ENCODE results near the gene SMPD3.

The SMPD3 gene

DNA sequence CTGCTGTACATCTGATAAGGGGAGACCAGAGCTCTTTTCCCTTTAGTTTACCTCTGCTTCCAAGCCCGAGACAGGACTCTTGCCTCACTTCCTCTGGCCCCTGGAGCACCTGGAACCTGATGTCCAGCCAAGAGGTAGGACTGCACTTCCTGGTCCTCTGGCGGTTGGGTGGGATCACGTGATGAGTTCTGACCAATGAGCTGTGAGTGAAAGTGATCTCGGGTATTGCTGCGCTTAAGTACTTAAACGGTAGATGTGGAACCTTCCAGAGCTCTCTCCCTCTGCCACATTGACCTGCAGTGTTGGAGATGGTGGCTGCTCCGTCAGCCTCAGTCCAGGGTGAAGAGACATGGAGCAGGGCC is 67.0 kb downstream of the SMPD3 start:
- DNase-seq (ENCODE audit: low read depth) = no peak

DNA sequence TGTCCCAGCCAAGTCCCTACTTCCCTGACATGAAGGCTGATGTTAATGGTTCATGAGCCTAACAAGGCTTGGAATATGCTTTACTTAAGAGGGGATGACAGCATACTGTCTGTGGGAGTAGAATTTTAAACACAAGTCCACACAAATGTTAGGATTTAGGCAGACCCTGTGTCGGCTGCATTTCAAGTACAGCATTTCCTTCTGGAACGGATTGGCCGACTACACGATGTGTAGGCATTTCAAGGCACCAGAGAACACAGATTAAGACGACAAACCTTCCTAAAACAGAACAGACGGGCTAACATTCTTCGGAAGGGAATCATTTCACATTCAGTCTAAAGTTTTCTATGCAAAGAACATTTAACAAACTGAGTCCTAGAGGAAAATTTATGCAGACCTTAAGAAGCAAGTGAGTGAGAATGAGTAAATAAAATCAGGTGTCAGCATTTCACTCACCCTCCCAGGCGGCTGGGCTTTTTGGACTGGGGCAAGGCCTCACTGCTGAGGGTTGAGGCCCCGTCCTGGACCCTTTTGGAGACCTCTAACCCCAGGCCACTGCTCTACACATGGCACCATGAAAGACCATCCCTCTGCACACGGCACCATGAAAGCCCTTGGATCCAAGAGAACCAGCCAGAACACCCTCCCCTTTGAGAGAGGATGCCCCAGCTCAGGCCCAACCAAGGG is 67.5 kb downstream of the SMPD3 start:
- DNase-seq (ENCODE audit: low read depth) = no peak

DNA sequence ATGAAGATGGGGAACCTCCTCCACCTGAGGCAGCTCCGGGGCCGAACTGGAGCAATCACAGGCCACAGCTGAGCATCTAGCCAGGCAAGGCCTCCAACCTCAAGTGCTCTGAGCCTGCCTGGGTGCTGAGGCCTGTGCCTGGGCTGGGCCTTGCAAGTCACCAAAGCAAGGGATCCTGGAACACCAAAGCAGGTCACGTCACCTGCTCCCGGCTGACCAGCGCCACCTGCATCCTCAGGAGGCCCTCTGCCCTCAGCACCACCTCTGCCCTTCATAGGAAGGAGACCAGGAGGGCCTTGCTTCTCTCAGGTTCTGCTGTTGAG is 68.0 kb downstream of the SMPD3 start:
- no peak for DNase-seq (ENCODE audit: low read depth)

DNA sequence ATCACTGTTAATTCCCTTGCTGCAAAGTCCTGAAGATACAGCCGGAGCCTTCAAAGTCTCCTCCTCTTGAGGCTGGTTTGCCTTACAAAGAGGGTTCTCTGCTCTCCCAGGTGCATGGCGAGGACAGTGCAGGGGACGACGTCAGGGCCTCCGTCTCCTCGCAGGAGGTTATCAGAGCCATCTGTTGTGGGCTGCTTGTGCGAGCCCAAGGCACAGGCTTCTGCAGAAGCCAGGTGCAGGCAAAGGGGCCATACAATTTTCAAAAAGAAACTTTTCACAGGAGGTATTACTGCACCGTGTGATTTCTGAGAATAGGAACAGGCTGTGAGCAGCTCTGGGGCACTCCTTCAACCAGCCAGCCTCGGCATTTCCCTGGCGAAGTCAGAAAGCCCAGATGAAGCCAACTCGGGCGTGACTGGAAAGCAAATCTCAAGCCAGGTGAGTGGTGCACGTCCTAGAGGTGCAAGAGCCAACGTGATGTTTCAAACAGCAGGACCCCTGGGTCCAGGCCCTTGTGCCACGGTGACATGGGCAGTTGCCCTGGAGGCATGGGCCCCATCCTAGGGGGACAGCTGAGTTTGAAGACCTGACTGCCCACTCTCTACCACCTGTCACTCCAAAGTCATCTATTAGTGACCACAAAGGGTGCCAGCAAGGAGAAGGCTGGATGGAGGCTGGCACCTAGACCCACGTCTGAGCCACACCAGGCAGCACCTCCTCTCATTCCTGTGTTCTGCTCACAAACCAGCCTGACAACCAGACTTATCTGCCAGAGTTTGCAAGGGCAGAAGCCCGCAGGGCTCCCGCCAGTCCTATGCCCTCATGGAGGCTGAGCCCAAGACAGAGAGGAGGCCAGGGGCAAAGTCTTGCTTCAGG is 68.6 kb downstream of the SMPD3 start:
- no peak for DNase-seq (ENCODE audit: low read depth)

DNA sequence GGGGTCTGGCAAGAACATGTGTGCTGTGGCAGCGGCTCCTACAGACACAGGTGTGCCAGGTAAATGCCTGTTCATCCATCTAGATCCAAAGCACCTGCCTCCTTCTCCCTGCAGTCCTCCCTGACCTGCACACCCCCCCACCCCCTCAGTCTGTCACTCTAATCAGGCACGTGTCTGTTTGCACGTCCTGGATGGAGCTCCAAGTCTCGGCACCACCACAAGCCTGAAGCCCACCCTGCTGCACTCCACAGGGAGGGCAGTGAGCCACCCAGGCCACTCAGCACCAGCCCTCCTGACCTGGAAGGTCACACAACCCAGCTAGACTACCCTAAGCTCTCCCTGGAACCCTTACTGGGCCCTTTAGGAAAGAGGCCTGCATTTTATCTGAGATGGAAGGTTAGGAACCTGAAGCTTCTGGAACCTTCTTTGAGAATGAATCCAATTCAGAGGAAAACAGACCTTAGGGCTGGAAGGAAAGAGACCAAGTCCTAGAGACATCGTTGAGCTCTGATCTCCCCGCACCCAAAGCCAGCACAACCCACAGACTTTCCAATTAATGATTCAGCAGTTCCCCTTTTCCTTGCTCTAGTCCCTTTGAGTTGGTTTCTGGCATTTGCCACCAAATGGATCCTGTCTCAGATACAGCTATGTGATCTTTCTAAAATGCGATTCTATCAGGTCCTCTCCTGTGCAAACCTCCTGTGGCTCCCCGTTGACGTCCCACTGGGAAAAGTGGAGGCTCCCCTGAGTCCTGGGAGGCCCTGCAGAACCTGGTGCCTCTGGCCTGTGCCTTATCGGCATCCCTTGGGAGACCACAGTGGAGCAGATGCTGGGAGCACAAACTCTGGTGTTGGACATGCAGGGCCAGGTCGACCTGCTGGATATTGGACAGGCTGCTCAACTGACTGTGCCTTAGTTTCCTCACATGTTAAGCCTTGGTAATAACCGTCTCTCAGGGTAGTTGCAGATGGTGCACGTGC is 69.6 kb downstream of the SMPD3 start:
- DNase-seq (ENCODE audit: low read depth) = no peak

DNA sequence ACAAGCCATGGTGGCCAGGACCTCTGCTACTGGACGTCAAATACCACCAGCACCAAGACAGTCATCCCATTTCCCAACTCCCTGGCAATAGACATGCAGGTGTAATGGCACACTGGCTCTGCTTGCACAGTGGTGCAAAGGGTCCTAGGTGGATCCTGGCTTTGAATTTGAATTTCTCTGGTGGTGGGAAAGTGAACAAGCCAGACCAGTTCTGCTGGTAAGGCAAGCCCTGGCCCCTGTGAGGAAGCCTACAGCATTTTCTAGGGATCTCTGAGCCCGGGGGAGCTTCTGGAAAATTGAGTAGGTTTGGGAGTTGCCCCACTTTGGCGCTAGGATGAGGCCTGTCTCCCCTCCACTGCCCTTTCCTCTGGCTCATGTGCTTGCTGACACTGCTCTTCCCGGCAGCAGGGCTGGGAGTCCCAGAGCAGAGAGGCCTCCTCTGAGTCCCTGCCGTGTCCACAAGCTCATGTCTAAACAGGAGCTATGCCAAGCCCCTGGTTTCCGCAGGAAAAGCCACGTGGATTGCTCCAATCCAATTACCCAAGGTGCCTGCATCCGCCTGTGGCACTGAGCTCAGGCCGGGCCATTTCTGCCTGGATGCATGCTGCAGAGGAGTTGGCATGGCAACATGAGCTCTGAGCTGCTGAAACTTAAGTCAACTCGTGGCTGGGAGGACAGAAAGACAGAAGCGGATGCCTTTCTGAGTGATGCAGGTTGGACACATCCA is 70.5 kb downstream of the SMPD3 start:
- no peak for DNase-seq (ENCODE audit: low read depth)

DNA sequence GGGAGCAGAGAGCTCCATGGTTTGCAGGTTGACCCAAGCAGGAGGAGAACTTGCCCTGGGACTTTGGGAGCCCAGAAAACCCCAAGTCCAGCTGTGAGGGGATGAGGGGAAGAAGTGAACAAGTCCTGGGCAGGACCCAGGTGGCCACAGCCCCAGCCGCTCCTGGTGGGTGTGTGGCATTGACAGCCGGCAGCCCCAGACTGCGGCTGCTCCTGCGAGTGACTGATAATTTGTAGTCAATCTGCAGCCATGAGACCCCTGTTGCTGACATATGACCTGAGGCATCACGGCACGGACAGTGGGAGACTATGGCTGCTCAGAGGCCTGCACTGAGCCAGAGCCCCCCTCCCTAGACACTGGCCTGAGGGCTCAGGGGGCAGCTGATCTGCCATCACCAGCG is 71.1 kb downstream of the SMPD3 start:
- no peak for DNase-seq (ENCODE audit: low read depth)

DNA sequence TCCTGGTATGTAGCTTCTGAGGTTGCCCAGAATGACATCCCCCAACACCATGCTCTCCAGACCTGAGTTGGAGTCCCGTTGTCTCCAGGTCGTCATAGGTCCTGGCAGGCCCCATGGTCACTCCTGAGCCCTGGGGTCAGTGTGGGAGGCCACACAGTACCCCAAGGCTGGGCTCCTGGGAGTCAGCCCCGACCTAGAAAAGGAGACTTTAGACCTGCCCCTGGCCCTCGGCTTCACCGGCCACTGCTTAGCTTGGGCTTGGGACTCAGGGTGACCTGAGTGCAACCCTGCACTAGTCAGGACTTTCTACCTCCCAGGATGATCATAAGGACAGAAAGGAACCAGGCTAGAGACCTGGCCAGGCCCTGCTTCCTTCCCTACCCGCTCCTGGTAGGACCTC is 71.7 kb downstream of the SMPD3 start:
- DNase-seq (ENCODE audit: low read depth) = no peak

DNA sequence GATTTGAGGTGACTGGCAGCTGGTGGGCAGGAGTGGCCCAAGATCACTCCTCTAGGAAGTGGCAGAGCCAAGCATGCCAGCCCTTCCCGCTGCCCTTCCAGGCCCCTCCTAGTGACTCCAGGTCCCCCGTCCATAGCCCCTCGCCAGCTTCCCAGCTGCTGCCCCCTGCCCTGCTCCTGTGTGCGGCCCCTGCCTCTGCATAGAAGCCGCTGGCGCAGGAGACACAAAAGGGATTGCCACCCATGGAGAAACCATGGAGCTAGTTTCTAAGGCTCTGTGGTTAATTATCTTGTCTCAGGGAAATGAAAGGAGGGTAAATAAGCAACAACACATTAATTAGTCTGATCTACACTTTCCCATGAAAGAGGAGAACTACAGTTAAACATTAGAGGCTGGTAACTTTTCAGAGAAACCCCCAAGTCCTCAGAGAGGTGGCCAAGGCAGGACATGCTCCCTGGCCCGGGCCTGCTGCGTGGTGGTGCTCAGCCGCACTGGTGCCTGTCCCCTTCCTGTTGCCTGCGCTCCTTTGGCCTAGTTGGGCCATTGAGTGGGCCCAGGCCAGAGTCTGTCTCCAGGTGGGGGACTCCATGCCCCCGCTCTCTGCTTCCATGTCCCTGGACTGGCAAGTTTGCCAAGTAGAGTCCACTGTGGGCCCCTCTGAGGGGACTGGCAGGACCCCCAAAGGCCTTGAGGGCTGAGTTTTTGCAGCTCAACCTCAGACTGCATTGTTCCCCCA is 72.3 kb downstream of the SMPD3 start:
- no peak for DNase-seq (ENCODE audit: low read depth)

DNA sequence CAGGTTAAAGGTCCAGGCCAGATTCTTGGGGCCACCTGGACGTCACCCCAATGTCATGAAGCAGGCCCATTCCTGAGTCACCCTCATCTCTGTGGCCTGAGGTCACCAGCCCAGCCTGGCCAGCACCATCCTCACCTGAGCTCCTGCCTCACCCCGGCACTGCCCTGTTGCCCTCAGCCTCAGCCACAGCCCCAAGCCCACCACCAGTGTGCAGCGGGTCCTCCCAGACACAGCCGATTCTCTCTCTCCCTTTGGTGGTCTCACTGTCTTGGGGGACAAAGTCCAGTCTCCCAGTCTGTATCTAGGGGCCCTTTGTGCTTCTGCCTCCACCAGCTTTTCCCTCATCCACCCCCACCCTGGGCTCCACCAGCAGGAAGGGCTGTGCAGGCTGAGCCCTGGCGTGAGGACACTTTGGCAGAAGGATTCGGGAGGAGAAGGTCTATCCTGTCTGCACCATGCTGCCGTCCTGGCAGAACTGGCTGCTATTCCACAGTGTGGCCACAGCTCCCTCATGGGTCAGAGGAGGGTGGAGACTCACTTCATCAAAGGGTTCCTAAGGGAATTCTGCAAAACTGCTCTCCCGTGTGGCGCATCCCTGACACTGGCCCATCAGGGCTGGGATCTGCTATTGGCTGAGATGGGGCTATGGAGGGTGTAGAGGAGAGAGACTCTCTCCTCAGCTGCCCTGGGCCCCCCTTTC is 73.2 kb downstream of the SMPD3 start:
- no peak for DNase-seq (ENCODE audit: low read depth)

DNA sequence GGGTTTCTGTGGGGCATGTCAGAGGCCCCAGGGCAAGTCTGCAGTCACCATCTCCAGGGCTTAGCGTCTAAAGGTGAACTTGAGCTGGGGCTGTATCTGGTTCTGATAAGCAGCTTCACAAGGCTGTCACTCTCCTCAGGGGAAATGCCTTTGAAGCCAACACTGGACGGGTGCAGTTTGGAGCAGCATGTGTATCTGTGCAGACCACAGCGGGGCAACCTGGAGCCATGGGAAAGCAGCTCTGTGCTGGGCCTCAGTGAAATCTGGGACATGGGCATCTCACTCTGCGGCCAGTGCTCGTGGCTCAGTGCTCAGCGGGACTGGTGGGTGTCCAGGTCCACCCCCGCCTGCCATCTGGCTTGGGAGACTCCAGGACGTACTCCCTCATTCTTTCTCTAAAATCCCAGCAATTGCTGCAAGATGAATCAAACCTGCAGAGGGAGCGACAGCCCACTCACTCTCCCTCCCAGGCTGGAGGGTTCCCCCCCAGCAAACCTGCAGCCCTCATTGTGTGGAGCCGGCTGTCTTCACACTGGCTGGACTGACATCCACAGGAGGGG is 74.0 kb downstream of the SMPD3 start:
- no peak for DNase-seq (ENCODE audit: low read depth)

DNA sequence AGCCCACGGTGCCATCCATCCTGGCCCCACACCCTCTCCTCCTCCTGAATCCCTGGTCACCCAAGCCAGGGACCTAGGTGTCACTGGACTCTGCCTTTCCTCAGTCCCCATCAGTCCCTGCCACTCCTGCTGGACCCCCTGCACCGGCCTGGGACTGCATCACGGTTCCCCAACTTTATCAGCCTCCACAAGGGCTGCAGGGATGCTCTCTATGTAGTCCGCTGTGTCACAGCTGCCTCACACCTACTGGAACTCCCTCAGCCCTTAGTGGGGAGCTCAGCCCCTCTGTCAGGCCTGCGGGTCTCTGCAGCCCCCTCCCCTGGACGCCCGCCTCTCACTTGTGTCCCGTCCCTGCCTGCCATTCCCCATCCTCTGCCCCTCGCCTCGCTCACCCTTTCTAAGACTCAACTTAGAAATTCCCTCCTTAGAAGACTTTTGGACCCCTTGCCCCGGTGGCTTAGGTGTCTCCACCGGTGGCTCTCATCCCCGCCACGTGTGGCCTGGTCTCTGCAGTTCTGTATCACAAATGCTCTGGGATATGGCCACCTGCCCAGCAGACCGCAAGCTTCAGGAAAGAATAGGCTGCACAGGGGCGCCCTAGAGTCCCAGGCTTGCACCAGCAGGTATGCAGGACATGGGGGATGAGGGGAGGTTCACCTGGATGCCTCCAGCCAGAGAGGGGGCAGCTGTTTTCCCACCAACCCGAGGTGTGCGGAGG is 74.6 kb downstream of the SMPD3 start:
- no peak for DNase-seq (ENCODE audit: low read depth)

DNA sequence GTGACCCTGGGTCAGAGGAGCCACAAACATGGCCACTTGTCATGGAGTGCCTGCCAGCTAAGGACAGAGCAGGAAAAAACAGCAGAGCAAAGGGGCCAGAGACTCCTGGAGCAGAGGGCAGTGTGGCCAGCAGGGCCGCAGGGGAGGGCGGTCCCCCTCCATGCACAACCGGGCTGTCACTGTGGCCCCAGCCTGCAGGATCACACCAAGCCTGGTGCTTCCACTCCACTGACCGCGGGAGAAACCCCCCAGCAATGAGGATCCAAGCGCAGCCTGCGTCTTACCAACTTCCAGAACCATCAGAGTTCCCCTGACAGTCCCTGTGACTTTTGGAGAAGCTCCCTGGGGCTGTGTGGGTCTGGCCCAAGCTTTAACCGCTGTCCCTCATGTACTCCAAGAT is 75.5 kb downstream of the SMPD3 start:
- DNase-seq (ENCODE audit: low read depth) = no peak

DNA sequence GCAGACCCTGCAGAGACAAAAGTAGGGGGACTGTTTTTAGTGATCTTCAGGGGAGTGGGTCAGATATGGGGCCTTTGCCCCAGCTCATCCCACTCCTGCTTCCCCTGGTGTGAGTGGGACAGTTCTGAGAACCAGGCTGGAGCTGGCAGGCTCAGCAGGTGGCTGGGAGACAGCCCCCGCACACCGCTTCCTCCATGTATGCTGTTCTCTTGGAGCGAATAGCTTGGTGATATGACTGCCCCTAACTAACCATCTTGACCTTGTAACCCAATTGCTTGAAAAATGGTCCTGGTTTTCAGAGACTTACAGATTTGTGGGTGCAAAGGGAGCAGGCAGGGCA is 76.0 kb downstream of the SMPD3 start:
- no peak for DNase-seq (ENCODE audit: low read depth)

DNA sequence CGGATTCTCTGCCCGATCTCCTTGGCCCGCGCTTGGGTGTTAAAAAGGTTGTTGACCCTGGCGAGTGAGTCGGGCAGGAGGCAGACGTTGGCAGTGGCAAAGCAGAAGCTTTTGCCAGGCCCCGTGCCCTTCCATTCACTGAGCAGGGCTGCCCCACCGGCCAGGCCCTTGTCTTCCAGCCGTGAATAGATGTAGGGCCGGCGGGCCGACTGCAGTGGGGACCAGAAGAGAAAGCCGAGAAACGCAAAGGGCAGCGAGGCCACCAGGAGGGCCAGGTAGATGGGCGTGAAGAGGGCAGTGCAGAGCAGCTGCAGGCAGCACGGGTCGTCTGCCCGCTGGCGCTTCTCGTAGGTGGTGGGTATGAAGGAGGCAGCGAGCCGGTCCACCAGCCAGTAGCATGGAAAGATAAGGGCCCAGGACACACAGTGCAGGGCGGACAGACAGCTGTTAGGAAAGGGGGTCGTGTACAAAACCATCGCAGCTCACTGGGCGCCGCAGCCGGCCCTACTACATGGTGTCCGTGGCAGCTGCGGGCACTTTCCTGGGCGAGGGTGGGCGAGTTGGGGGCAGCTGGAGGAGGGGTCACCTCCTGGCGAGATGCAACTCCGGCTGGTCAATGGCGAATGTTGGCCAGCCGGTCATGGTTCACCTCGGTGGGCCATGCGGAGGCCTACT is 76.5 kb downstream of the SMPD3 start:
- no peak for DNase-seq (ENCODE audit: low read depth)

DNA sequence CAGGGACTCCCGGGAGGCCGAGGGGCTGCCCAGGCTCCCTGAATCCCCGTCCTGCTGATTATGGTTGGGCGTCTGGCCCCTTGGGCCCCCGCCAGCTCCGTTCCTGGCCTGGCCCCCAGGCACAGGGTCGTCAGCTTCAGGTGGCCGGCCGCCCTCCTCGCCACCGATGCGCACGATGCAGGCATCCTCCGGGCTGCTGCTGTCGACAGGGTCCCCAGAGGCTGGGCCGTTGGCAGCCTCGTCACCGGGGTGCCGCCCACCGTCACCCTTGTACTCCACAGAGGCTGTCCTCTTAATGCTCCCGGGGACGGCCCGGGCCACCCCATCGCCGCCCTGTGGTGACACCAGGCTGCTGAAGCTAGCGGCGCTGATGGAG is 77.0 kb downstream of the SMPD3 start:
- no peak for DNase-seq (ENCODE audit: low read depth)

DNA sequence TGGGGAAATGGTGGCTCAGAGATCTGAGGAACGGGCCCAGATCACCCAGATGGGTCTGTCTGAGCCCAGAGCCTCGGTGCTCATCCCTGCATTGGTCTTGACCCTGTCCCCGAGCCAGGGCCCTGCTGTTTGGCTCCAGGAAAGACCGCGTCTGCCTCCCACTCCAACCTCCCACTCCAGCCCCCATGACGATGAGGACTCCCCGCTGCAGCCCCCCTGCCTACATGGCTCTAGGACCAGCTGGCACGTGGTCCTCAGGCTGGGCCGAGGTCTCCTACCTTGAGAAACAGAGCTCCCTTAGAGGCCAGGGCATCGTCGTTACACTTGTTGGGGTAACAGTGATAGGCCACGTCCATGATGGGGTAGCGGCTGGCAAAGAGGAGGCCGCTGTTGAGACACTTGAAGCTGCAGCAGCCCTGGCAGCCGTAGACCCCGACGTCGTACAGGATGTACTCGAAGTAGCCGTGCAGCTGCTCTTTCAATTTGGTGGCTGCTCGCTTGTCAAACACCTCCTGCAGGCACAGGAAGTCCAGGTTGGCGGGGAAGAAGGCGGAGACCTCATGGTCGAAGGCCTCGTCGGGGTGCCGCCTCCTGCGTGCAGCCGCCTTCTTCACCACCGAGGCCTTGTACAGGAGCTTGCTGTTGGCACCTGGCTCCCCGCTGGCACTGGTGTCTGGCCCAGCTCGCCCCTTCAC is 77.6 kb downstream of the SMPD3 start:
- no peak for DNase-seq (ENCODE audit: low read depth)

DNA sequence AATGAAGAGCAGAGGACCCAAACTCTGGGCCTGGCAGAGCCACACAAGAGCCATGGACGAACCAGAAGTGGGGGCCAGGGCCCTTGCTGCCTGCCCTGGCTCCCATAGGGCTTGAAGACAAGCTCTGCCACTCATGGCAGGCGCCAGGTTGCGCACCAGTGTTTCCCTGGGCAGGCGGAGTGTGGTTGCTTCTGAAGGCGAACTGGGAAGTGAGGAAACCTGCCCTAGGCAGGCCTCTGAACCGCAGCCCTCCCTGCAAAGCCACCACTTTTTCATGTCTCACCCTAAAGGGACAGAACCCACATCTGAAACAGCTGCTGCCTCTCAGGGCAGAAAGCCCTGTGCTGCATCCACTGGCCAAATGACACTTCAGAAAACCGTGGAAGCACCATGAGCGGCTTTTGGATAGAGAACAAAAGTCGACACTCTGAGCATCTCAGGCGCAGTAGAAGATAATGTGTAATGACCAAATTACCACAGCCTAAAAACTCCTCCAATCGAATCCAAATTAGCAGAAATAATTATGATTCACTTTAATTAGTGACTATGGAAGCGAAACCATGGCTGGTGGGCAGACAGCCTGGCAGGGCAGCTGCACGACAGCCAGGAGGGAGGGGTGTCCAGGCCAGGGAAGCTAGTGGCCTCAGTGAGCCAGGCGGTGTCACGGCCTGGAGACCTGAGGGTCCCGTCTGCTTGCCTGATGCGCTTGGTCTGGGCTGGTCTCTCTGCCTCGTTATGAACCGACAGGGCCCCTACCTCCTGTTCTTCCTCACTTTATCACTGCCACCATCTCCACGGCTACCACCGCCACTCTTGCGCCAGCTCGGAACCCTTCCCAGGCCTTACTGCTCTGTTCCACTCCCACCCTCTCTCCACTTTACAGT is 78.4 kb downstream of the SMPD3 start:
- no peak for DNase-seq (ENCODE audit: low read depth)

All from amniotic epithelial cell (primary cell).